ENCODE measurements around the gene ZBTB7A.

- no peak for TF ChIP-seq CTCF (IDR thresholded peaks at IDR 0.05)
- TF ChIP-seq POLR2A (IDR thresholded peaks at IDR 0.05): no peak
Observed at GRCh38 chr19:4083677-4084546, 17.2 kb upstream of the ZBTB7A start.

Measured in esophagus squamous epithelium (tissue), 4 donors.